ENCODE data around the gene CD247.

CD247 gene

DNA sequence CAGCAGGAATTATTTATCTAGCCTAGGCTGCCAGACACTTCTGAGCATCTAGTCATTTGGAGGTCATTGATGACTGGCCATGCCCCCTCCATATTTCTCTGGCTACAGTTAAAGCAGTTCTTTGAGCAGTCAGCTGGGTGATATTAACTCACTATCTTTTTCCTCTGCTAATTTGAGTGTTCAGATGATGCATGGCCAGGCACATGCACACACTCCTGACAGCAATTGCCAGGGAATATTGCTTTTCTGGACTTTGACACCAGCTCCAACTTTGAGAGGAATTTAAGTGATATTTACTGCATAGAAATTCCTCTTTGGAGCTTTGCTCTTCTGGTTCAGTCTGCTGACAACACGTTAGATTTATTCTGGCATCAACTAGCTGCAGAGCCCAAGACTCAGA is 52.6 kb downstream of the CD247 start:
- DNase-seq (ENCODE audit: low read depth, low spot score): no peak
- Histone ChIP-seq H3K27me3 (ENCODE audit: insufficient read depth, insufficient read length) (no peaks in the 10 kb centered on the region), H3K4me3 (ENCODE audit: insufficient read length, low read depth) (no peak overlapping the region), H3K4me1 (ENCODE audit: insufficient read depth, insufficient read length) (peaks cover 8% of the 10 kb centered on the region), H3K9ac (ENCODE audit: insufficient read length, low read depth) (no peak overlapping the region), H3K9me3 (ENCODE audit: insufficient read depth, low read length) (no peaks in the 10 kb centered on the region), H3K36me3 (ENCODE audit: insufficient read depth, insufficient read length, low read length) (no peaks in the 10 kb centered on the region)
- TF ChIP-seq ZNF274 (IDR thresholded peaks at IDR 0.05; ENCODE audit: low read depth, low read length) (no peak), YY1 (IDR thresholded peaks at IDR 0.05; ENCODE audit: insufficient read depth, insufficient read length) (no peak), SUZ12 (IDR thresholded peaks at IDR 0.05; ENCODE audit: extremely low read depth, insufficient read depth, insufficient read length) (no peak)

DNA sequence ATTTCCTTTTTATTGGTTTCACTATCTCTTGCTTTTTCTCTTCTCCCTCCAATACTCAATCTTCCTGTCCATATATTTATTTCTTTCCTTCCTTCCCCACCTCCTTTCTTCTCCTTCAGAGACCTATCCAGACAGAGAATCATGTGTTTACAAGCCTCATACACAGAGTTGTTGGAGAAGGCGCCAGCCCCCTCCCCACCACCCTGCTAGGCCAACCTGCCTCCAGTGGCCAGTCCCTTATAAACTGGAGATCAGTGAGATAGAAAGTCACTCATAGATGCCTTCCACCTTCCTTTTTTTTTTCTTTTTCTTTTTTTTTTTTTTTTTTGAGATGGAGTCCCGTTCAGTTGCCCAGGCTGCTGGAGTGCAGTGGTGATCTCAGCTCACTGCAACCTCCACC is 53.3 kb downstream of the CD247 start:
- no peak for DNase-seq (ENCODE audit: low read depth, low spot score)
- no peaks in the 10 kb centered on the region for H3K36me3 ChIP-seq (ENCODE audit: insufficient read depth, insufficient read length, low read length)
- no peak overlapping the region for H3K9ac ChIP-seq (ENCODE audit: insufficient read length, low read depth)
- no peaks in the 10 kb centered on the region for H3K27me3 ChIP-seq (ENCODE audit: insufficient read depth, insufficient read length)
- H3K9me3 ChIP-seq (ENCODE audit: insufficient read depth, low read length): no peaks in the 10 kb centered on the region
- no peak overlapping the region for H3K4me3 ChIP-seq (ENCODE audit: insufficient read length, low read depth)
- peaks cover 9% of the 10 kb centered on the region for H3K4me1 ChIP-seq (ENCODE audit: insufficient read depth, insufficient read length)
- TF ChIP-seq SUZ12 (IDR thresholded peaks at IDR 0.05; ENCODE audit: extremely low read depth, insufficient read depth, insufficient read length) (no peak), ZNF274 (IDR thresholded peaks at IDR 0.05; ENCODE audit: low read depth, low read length) (no peak), YY1 (IDR thresholded peaks at IDR 0.05; ENCODE audit: insufficient read depth, insufficient read length) (no peak)

DNA sequence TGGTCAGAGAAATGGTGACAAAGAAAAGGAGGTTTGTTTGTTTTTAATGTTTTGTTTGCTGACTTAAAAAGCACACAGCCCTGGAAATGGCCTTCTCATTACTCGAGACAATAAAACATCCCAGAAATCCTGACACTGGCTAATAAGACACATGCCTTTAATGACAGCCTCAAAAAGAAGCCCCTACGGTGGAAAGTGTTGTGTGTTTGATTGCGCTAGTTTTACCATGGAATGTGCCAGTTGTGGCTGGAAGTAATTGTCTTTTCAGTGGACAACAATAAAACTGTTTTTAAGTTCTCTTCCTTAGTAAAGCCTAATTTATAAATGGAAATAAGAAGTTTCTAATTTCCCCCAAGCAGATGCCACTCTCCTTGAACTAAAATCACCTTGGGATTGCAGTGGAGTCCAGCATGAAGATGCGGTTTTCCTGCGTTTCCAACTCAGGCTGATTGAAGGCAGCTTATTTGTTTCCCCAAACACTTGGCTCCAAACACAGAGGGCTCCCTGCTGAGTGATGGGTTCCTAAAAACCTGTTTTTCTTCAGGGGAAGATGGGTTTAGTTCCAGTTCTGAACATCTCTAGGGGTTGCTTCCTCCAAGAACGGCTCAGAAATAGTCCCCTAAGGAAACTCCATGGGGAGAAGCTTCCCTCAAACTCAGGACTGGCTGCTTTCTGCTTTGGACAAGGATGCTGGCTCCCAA is 54.3 kb downstream of the CD247 start:
- Histone ChIP-seq H3K9ac (ENCODE audit: insufficient read length, low read depth) (no peak overlapping the region), H3K36me3 (ENCODE audit: insufficient read depth, insufficient read length, low read length) (no peaks in the 10 kb centered on the region), H3K4me1 (ENCODE audit: insufficient read depth, insufficient read length) (peaks cover 9% of the 10 kb centered on the region), H3K4me3 (ENCODE audit: insufficient read length, low read depth) (no peak overlapping the region), H3K9me3 (ENCODE audit: insufficient read depth, low read length) (no peaks in the 10 kb centered on the region), H3K27me3 (ENCODE audit: insufficient read depth, insufficient read length) (no peaks in the 10 kb centered on the region)
- DNase-seq (ENCODE audit: low read depth, low spot score): no peak
- TF ChIP-seq ZNF274 (IDR thresholded peaks at IDR 0.05; ENCODE audit: low read depth, low read length) (no peak), YY1 (IDR thresholded peaks at IDR 0.05; ENCODE audit: insufficient read depth, insufficient read length) (no peak), SUZ12 (IDR thresholded peaks at IDR 0.05; ENCODE audit: extremely low read depth, insufficient read depth, insufficient read length) (no peak)

DNA sequence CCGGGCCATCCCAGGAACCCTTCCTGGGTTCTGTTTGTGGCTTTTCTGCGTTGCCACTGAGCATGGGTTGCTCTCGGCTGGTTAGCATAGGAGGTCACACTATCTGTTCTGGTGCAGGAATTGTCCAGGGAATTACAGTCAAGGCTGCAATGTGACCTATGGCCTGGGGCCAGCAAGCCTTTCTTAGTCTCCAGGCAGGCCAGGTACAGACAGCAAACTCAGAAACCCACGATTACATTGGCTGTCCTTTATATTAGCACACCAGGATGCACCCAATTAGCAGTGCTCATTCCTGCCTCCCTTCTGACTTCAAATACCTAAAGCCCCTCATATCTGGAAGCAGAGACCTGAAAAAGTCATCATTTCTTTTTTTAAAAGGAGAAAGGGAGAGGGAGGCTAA is 55.2 kb downstream of the CD247 start:
- Histone ChIP-seq H3K36me3 (ENCODE audit: insufficient read depth, insufficient read length, low read length) (no peaks in the 10 kb centered on the region), H3K9me3 (ENCODE audit: insufficient read depth, low read length) (no peaks in the 10 kb centered on the region), H3K4me3 (ENCODE audit: insufficient read length, low read depth) (no peak overlapping the region), H3K9ac (ENCODE audit: insufficient read length, low read depth) (no peak overlapping the region), H3K4me1 (ENCODE audit: insufficient read depth, insufficient read length) (peaks cover 12% of the 10 kb centered on the region), H3K27me3 (ENCODE audit: insufficient read depth, insufficient read length) (no peaks in the 10 kb centered on the region)
- DNase-seq (ENCODE audit: low read depth, low spot score): no peak
- no peak for TF ChIP-seq ZNF274 (IDR thresholded peaks at IDR 0.05; ENCODE audit: low read depth, low read length)
- TF ChIP-seq YY1 (IDR thresholded peaks at IDR 0.05; ENCODE audit: insufficient read depth, insufficient read length): no peak
- TF ChIP-seq SUZ12 (IDR thresholded peaks at IDR 0.05; ENCODE audit: extremely low read depth, insufficient read depth, insufficient read length): no peak

DNA sequence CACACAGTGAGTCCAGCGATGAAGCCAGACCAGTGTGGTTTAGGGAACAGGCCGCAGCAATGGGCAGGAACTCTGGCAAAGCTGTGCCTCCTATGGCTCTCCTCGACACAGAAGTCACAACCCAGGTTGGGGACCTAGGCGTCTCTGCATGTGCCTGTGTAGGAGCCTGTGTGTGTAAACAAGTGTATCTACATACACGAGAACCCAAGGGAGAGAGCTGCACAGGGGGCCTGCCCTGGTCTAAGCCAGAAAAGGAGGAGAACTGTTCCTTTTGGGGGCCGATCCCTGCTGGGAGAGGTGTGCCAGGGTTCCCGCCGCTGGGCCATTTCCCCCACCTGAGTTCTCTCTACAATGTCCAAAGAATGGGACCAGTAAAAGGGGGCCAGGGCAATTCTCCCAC is 56.0 kb downstream of the CD247 start:
- Histone ChIP-seq H3K27me3 (ENCODE audit: insufficient read depth, insufficient read length) (no peaks in the 10 kb centered on the region), H3K4me3 (ENCODE audit: insufficient read length, low read depth) (no peak overlapping the region), H3K4me1 (ENCODE audit: insufficient read depth, insufficient read length) (peaks cover 15% of the 10 kb centered on the region), H3K9me3 (ENCODE audit: insufficient read depth, low read length) (no peaks in the 10 kb centered on the region), H3K9ac (ENCODE audit: insufficient read length, low read depth) (no peak overlapping the region), H3K36me3 (ENCODE audit: insufficient read depth, insufficient read length, low read length) (no peaks in the 10 kb centered on the region)
- no peak for DNase-seq (ENCODE audit: low read depth, low spot score)
- TF ChIP-seq SUZ12 (IDR thresholded peaks at IDR 0.05; ENCODE audit: extremely low read depth, insufficient read depth, insufficient read length) (no peak), ZNF274 (IDR thresholded peaks at IDR 0.05; ENCODE audit: low read depth, low read length) (no peak), YY1 (IDR thresholded peaks at IDR 0.05; ENCODE audit: insufficient read depth, insufficient read length) (no peak)

DNA sequence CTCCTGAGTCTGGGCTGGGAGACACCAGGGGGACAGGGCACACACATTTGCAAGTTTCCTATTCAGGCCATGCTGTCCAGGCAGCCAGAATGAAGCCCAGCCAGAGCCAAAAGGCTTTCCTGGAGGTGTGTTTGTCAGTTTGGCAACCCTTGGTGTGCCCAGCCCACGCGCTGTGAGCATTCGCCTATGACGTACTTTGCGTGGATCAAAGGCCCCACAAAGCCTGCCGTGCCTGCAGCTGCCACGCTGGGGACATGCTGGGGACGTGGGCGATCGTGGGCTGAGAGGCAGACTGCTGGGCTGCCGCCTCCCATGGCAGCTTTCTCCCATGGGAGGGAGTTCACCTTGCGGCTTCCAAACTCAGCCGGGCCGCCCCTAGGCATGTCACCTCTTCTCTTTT is 57.5 kb downstream of the CD247 start:
- Histone ChIP-seq H3K36me3 (ENCODE audit: insufficient read depth, insufficient read length, low read length) (no peaks in the 10 kb centered on the region), H3K9ac (ENCODE audit: insufficient read length, low read depth) (no peak overlapping the region), H3K4me3 (ENCODE audit: insufficient read length, low read depth) (no peak overlapping the region), H3K27me3 (ENCODE audit: insufficient read depth, insufficient read length) (peaks cover 8% of the 10 kb centered on the region), H3K4me1 (ENCODE audit: insufficient read depth, insufficient read length) (peaks cover 19% of the 10 kb centered on the region), H3K9me3 (ENCODE audit: insufficient read depth, low read length) (no peaks in the 10 kb centered on the region)
- TF ChIP-seq SUZ12 (IDR thresholded peaks at IDR 0.05; ENCODE audit: extremely low read depth, insufficient read depth, insufficient read length): no peak
- TF ChIP-seq YY1 (IDR thresholded peaks at IDR 0.05; ENCODE audit: insufficient read depth, insufficient read length): no peak
- TF ChIP-seq ZNF274 (IDR thresholded peaks at IDR 0.05; ENCODE audit: low read depth, low read length): no peak
- no peak for DNase-seq (ENCODE audit: low read depth, low spot score)

DNA sequence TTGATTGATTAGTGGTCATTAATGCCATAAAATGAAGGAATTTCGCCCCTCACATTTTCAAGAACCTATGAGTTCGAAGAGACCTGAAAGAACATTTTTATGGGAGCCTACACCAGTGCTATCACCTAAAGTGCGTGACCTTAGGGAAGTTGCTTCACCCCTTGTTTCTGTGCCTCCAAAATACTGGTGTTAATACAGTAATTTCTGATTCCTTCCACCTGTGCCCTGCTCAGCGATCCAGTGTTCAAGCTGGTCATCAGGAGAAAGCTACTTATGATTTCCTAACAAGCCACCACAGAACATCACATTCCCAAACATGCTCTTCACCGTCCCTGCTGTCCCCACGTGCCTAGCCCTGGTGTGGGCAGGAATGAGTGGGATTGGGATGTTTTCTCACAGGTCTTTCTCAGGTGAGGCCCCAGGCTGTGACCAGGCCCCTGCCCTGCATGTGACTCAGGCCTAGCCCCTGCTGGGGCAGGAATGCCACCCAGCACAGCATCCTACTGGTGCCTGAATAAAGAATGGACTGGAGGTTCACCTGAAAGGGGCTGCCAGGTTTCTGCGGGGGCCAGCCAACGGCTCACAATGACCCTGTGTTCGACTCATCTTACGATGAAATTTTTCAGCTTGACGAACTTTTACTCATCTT is 60.3 kb downstream of the CD247 start:
- H3K36me3 ChIP-seq (ENCODE audit: insufficient read depth, insufficient read length, low read length): no peaks in the 10 kb centered on the region
- no peak overlapping the region for H3K9ac ChIP-seq (ENCODE audit: insufficient read length, low read depth)
- TF ChIP-seq ZNF274 (IDR thresholded peaks at IDR 0.05; ENCODE audit: low read depth, low read length) (no peak), SUZ12 (IDR thresholded peaks at IDR 0.05; ENCODE audit: extremely low read depth, insufficient read depth, insufficient read length) (no peak), YY1 (IDR thresholded peaks at IDR 0.05; ENCODE audit: insufficient read depth, insufficient read length) (no peak)
- H3K4me3 ChIP-seq (ENCODE audit: insufficient read length, low read depth): no peak overlapping the region
- H3K4me1 ChIP-seq (ENCODE audit: insufficient read depth, insufficient read length): peaks cover 19% of the 10 kb centered on the region
- H3K9me3 ChIP-seq (ENCODE audit: insufficient read depth, low read length): no peaks in the 10 kb centered on the region
- no peak for DNase-seq (ENCODE audit: low read depth, low spot score)
- H3K27me3 ChIP-seq (ENCODE audit: insufficient read depth, insufficient read length): peaks cover 27% of the 10 kb centered on the region
